Thoracic aorta (tissue), 2 donors: ENCODE results near the gene MUC5AC. TPM values are rescaled to one million over a fixed set of nuclear protein-coding genes. Genes with fewer than 3 reads are reported as not detected.

Experiments
- ATAC-seq: fragments of 150-250 bp; one replicate; pipeline ENCODE4 v1.8.0; 2017; ENCODE audit warnings: low read depth; ENCODE audit not compliant: insufficient number of reproducible peaks, low FRiP score
- DNase-seq: peaks from one replicate; pipeline ENCODE4 v3.0.0-alpha.2; 2020; ENCODE audit warnings: low spot score
- H3K27ac ChIP-seq, 2 donors: fragments of 200-600 bp; sonication (generic); 1 replicate in 1 of 2; 2 replicates in 1 of 2; pipeline ENCODE4 v1.5.1; 2016; ENCODE audit warnings: mild to moderate bottlenecking in 2 of 2, moderate library complexity in 2 of 2
- H3K27me3 ChIP-seq: fragments of 200-600 bp; sonication (generic); replicated peaks from 2 replicates; pipeline ENCODE4 v1.6.0; 2016; ENCODE audit warnings: mild to moderate bottlenecking; ENCODE audit not compliant: insufficient read depth
- H3K36me3 ChIP-seq: fragments of 200-600 bp; sonication (generic); one replicate; pipeline ENCODE4 v1.5.1; 2016
- H3K4me1 ChIP-seq, 2 donors: fragments of 200-600 bp; sonication (generic); 1 replicate in 1 of 2; 2 replicates in 1 of 2; pipeline versions ENCODE4 v1.5.1 to v1.6.0; 2016; ENCODE audit warnings: low read depth in 2 of 2, mild to moderate bottlenecking in 1 of 2; ENCODE audit not compliant: control insufficient read depth in 1 of 2
- H3K4me3 ChIP-seq: fragments of 200-600 bp; sonication (generic); 2 replicates; pipeline ENCODE4 v1.5.1; 2016; ENCODE audit warnings: mild to moderate bottlenecking
- H3K9me3 ChIP-seq: fragments of 200-600 bp; sonication (generic); 2 replicates; pipeline ENCODE4 v1.5.1; 2016
- CTCF ChIP-seq: fragments of 200-600 bp; sonication (generic); IDR thresholded peaks from one replicate; pipeline ENCODE4 v1.5.1; 2019; ENCODE audit warnings: antibody characterized with exemption
- total RNA-seq, 2 donors: library from RNA; depleted of rRNA; stranded (reverse); fragments of >200 nt; gene quantifications; one replicate each; pipeline versions ENCODE4 v1.1.0 to v1.2.3, GENCODE V29; 2016

Gene MUC5AC
- total RNA-seq, 2 donors from 2014 or later: 45.9 TPM; not detected in 1

- TF ChIP-seq CTCF: no peak
- DNase-seq (no peak), ATAC-seq (no peak)
- H3K4me1 ChIP-seq: no peaks in the 10 kb centered on the region
- H3K27ac ChIP-seq: no peak overlapping the region
- H3K36me3 ChIP-seq: no peaks in the 10 kb centered on the region
- no peak overlapping the region for H3K4me3 ChIP-seq
- no peaks in the 10 kb centered on the region for H3K27me3 ChIP-seq
- no peaks in the 10 kb centered on the region for H3K9me3 ChIP-seq
Measured at GRCh38 chr11:1202154-1202775, 44.5 kb downstream of the MUC5AC start.

GRCh38 chr11:1202776-1203504, 45.2 kb downstream of the MUC5AC start:
- H3K36me3 ChIP-seq: no peaks in the 10 kb centered on the region
- no peaks in the 10 kb centered on the region for H3K9me3 ChIP-seq
- no peak for ATAC-seq
- peak; percentile 91 for TF ChIP-seq CTCF
- H3K27ac ChIP-seq: no peak overlapping the region
- DNase-seq: no peak
- no peak overlapping the region for H3K4me3 ChIP-seq
- H3K4me1 ChIP-seq: no peaks in the 10 kb centered on the region
- H3K27me3 ChIP-seq: no peaks in the 10 kb centered on the region

- H3K9me3 ChIP-seq: no peaks in the 10 kb centered on the region
- H3K4me3 ChIP-seq: no peak overlapping the region
- H3K36me3 ChIP-seq: no peaks in the 10 kb centered on the region
- no peak for DNase-seq
- H3K4me1 ChIP-seq: no peaks in the 10 kb centered on the region
- ATAC-seq: no peak
- H3K27me3 ChIP-seq: no peaks in the 10 kb centered on the region
- TF ChIP-seq CTCF: no peak
- no peak overlapping the region for H3K27ac ChIP-seq
Measured at GRCh38 chr11:1203505-1204271, 45.9 kb downstream of the MUC5AC start.

- DNase-seq: no peak
- Histone ChIP-seq H3K27me3 (no peaks in the 10 kb centered on the region), H3K4me3 (no peak overlapping the region), H3K4me1 (no peaks in the 10 kb centered on the region), H3K36me3 (no peaks in the 10 kb centered on the region), H3K27ac (no peak overlapping the region), H3K9me3 (no peaks in the 10 kb centered on the region)
- no peak for TF ChIP-seq CTCF
- no peak for ATAC-seq
Measured at GRCh38 chr11:1204381-1205101, 46.8 kb downstream of the MUC5AC start.
